ENCODE data around the gene TIMM22.

The TIMM22 gene

GRCh38 chr17:1002771-1003555 is 6.0 kb downstream of the TIMM22 start:
- 89% methylated on average over 19 of the region's 19 CpGs for WGBS
- Histone ChIP-seq H3K4me3 (ENCODE audit: low read length) (no peak overlapping the region), H3K27ac (ENCODE audit: low read depth, low read length) (no peak overlapping the region), H3K9me3 (ENCODE audit: insufficient read depth, low read depth, low read length) (no peaks in the 10 kb centered on the region), H3K36me3 (ENCODE audit: insufficient read depth, low read length) (peaks cover 51% of the 10 kb centered on the region), H3K27me3 (ENCODE audit: insufficient read depth, low read length) (no peaks in the 10 kb centered on the region), H3K4me1 (ENCODE audit: insufficient read depth, low read length) (peaks cover 2% of the 10 kb centered on the region; the same call in 1 of the 2 replicates), H3K9ac (ENCODE audit: low read depth, low read length) (no peak overlapping the region)

DNA sequence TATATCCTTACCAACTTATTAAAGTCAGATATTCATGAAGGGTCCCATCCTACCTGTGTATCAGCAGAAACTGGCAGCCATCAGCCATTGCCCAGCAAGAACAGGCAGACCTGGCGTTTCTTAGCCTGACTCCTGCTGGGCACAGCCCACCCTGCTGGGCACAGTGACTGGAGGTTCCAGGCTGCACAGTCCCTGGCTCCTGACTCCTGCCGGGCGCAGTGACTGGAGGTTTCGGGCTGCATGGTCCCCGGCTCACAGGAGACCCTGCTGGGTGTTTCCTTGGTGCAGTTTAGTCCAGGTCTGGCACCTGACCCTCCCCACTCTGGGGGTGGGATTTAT is 6.7 kb downstream of the TIMM22 start:
- H3K4me1 ChIP-seq (ENCODE audit: insufficient read depth, low read length) = no peaks in the 10 kb centered on the region
- H3K9me3 ChIP-seq (ENCODE audit: insufficient read depth, low read depth, low read length) = no peaks in the 10 kb centered on the region
- no peak overlapping the region for H3K27ac ChIP-seq (ENCODE audit: low read depth, low read length)
- no peak overlapping the region for H3K4me3 ChIP-seq (ENCODE audit: low read length)
- H3K9ac ChIP-seq (ENCODE audit: low read depth, low read length) = no peak overlapping the region
- 96% methylated on average over 5 of the region's 5 CpGs for WGBS
- H3K36me3 ChIP-seq (ENCODE audit: insufficient read depth, low read length) = peaks cover 49% of the 10 kb centered on the region
- H3K27me3 ChIP-seq (ENCODE audit: insufficient read depth, low read length) = no peaks in the 10 kb centered on the region

GRCh38 chr17:1003972-1004768 is 7.2 kb downstream of the TIMM22 start:
- H3K27ac ChIP-seq (ENCODE audit: low read depth, low read length) = no peak overlapping the region
- WGBS = 90% methylated on average over 30 of the region's 30 CpGs
- no peak overlapping the region for H3K9ac ChIP-seq (ENCODE audit: low read depth, low read length)

GRCh38 chr17:1004769-1005295 is 7.9 kb downstream of the TIMM22 start:
- H3K4me1 ChIP-seq (ENCODE audit: insufficient read depth, low read length) = no peaks in the 10 kb centered on the region
- H3K9ac ChIP-seq (ENCODE audit: low read depth, low read length) = no peak overlapping the region
- no peaks in the 10 kb centered on the region for H3K9me3 ChIP-seq (ENCODE audit: insufficient read depth, low read depth, low read length)
- 79% methylated on average over 13 of the region's 13 CpGs for WGBS
- H3K27ac ChIP-seq (ENCODE audit: low read depth, low read length) = no peak overlapping the region
- no peak overlapping the region for H3K4me3 ChIP-seq (ENCODE audit: low read length)
- no peaks in the 10 kb centered on the region for H3K27me3 ChIP-seq (ENCODE audit: insufficient read depth, low read length)
- peaks cover 40% of the 10 kb centered on the region for H3K36me3 ChIP-seq (ENCODE audit: insufficient read depth, low read length)

More at GRCh38 chr17:1003972-1004768, 7.2 kb downstream of the TIMM22 start:
- no peaks in the 10 kb centered on the region for H3K9me3 ChIP-seq (ENCODE audit: insufficient read depth, low read depth, low read length)
- peaks cover 46% of the 10 kb centered on the region for H3K36me3 ChIP-seq (ENCODE audit: insufficient read depth, low read length)
- no peak overlapping the region for H3K4me3 ChIP-seq (ENCODE audit: low read length)
- no peaks in the 10 kb centered on the region for H3K27me3 ChIP-seq (ENCODE audit: insufficient read depth, low read length)
- no peaks in the 10 kb centered on the region for H3K4me1 ChIP-seq (ENCODE audit: insufficient read depth, low read length)

DNA sequence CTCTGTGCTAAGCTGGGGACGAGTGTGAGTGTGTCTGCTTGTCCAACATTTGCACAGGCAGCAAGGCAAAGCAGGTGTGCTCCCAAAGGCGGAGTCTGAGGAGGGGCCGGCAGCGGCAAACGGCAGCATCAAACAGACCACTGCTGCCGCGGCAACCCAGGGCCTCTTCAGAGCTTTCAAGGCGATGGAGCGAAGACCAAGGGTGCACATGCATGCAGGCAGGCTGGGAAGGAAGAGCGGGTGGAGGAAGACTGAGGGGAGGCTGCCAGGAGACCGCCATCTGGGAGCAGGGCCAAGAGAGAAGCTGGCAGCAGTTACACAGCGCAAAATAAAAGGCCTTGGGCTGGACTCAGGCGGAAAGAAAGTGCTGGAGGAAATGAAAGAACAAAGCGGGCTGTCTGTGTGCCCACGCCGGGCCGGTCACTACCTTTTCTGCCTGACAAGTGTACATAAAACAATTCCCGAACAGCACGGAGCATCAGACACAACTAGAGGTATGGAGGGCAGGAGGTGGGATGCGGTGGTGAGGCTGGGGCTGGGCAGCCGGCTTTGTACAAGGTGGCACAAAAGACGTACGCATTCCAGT is 8.5 kb downstream of the TIMM22 start:
- Histone ChIP-seq H3K27ac (ENCODE audit: low read depth, low read length) (no peak overlapping the region), H3K9ac (ENCODE audit: low read depth, low read length) (no peak overlapping the region), H3K27me3 (ENCODE audit: insufficient read depth, low read length) (no peaks in the 10 kb centered on the region), H3K36me3 (ENCODE audit: insufficient read depth, low read length) (peaks cover 35% of the 10 kb centered on the region), H3K9me3 (ENCODE audit: insufficient read depth, low read depth, low read length) (no peaks in the 10 kb centered on the region), H3K4me1 (ENCODE audit: insufficient read depth, low read length) (no peaks in the 10 kb centered on the region), H3K4me3 (ENCODE audit: low read length) (no peak overlapping the region)
- WGBS = 92% methylated on average over 23 of the region's 23 CpGs

- peaks cover 29% of the 10 kb centered on the region for H3K36me3 ChIP-seq (ENCODE audit: insufficient read depth, low read length)
- H3K4me3 ChIP-seq (ENCODE audit: low read length) = no peak overlapping the region
- no peaks in the 10 kb centered on the region for H3K27me3 ChIP-seq (ENCODE audit: insufficient read depth, low read length)
- no peak overlapping the region for H3K27ac ChIP-seq (ENCODE audit: low read depth, low read length)
- H3K9ac ChIP-seq (ENCODE audit: low read depth, low read length) = no peak overlapping the region
- H3K4me1 ChIP-seq (ENCODE audit: insufficient read depth, low read length) = no peaks in the 10 kb centered on the region
- 91% methylated on average over 16 of the region's 16 CpGs for WGBS
- no peaks in the 10 kb centered on the region for H3K9me3 ChIP-seq (ENCODE audit: insufficient read depth, low read depth, low read length)
These were observed 9.1 kb downstream of the TIMM22 start for GRCh38 chr17:1006054-1006453.

DNA sequence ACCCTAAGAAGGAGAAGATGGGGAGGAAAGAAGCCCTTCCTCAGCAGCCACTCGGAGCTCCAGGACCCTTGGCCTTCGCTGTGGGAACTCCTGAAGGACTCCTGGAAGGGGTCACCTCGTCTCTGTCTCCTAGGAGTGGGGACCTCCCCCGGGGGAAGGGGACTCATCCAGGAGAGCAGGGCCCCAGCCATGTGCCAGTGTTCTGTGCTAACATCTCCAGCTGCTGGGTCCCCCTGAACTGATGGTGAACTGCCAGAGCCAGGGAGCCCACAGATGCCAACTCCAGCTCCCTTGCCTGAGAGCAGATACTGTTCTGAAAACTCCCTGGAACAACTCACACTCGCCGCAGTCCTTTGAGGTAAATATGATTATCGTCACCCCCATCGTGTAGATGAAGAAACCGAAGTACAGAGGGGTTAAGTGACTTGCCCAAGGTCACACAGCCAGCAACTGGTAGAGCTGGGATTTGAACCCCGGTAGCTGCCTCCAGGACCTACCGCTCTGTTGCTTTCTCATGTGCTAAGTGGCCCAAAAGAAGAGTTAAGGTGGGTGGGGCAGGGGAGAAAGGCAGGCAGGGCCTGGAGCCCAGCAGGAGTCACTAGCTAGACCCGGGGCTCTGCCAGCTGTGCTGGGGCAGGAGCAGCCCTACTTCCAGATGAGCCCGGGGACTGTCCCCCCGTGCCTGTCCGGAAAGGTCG is 10.5 kb downstream of the TIMM22 start:
- H3K4me1 ChIP-seq (ENCODE audit: insufficient read depth, low read length) = no peaks in the 10 kb centered on the region
- H3K4me3 ChIP-seq (ENCODE audit: low read length) = no peak overlapping the region
- H3K27ac ChIP-seq (ENCODE audit: low read depth, low read length) = no peak overlapping the region
- 92% methylated on average over 16 of the region's 16 CpGs for WGBS
- H3K36me3 ChIP-seq (ENCODE audit: insufficient read depth, low read length) = peaks cover 15% of the 10 kb centered on the region
- H3K9ac ChIP-seq (ENCODE audit: low read depth, low read length) = no peak overlapping the region
- no peaks in the 10 kb centered on the region for H3K27me3 ChIP-seq (ENCODE audit: insufficient read depth, low read length)
- H3K9me3 ChIP-seq (ENCODE audit: insufficient read depth, low read depth, low read length) = no peaks in the 10 kb centered on the region

- peaks cover 8% of the 10 kb centered on the region for H3K36me3 ChIP-seq (ENCODE audit: insufficient read depth, low read length)
- H3K27me3 ChIP-seq (ENCODE audit: insufficient read depth, low read length) = no peaks in the 10 kb centered on the region
- no peak overlapping the region for H3K4me3 ChIP-seq (ENCODE audit: low read length)
- no peaks in the 10 kb centered on the region for H3K9me3 ChIP-seq (ENCODE audit: insufficient read depth, low read depth, low read length)
- 94% methylated on average over 21 of the region's 21 CpGs for WGBS
- H3K27ac ChIP-seq (ENCODE audit: low read depth, low read length) = no peak overlapping the region
- H3K9ac ChIP-seq (ENCODE audit: low read depth, low read length) = no peak overlapping the region
- H3K4me1 ChIP-seq (ENCODE audit: insufficient read depth, low read length) = no peaks in the 10 kb centered on the region
These were observed 11.3 kb downstream of the TIMM22 start for GRCh38 chr17:1008008-1008761.

GRCh38 chr17:1009229-1010085 is 12.5 kb downstream of the TIMM22 start:
- Histone ChIP-seq H3K4me3 (ENCODE audit: low read length) (no peak overlapping the region), H3K4me1 (ENCODE audit: insufficient read depth, low read length) (no peaks in the 10 kb centered on the region), H3K27ac (ENCODE audit: low read depth, low read length) (no peak overlapping the region), H3K27me3 (ENCODE audit: insufficient read depth, low read length) (no peaks in the 10 kb centered on the region), H3K9me3 (ENCODE audit: insufficient read depth, low read depth, low read length) (no peaks in the 10 kb centered on the region), H3K9ac (ENCODE audit: low read depth, low read length) (no peak overlapping the region), H3K36me3 (ENCODE audit: insufficient read depth, low read length) (peaks cover 8% of the 10 kb centered on the region)
- 86% methylated on average over 19 of the region's 19 CpGs for WGBS

DNA sequence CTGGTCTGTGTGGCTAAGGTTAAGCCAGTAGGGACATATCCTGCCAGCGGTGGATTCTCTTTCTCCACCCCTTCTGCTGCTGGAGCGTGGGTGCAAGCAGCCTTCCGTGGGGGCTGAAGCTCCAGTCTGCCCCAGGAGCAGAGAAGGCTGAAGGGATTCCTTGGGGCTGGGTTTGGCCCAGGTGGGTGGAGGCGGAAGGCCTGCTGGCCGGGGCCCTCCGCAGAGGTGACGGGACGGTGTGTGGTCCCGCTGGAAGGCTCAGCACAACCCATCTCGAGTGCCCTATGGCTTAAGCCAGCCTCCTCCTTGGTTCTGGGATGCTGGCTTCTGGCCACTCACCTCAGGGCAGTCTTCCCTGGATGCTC is 13.1 kb downstream of the TIMM22 start:
- 91% methylated on average over 10 of the region's 10 CpGs for WGBS
- no peak overlapping the region for H3K27ac ChIP-seq (ENCODE audit: low read depth, low read length)
- H3K9ac ChIP-seq (ENCODE audit: low read depth, low read length) = no peak overlapping the region
- no peak overlapping the region for H3K4me3 ChIP-seq (ENCODE audit: low read length)
- H3K9me3 ChIP-seq (ENCODE audit: insufficient read depth, low read depth, low read length) = no peaks in the 10 kb centered on the region
- no peaks in the 10 kb centered on the region for H3K4me1 ChIP-seq (ENCODE audit: insufficient read depth, low read length)
- peaks cover 8% of the 10 kb centered on the region for H3K36me3 ChIP-seq (ENCODE audit: insufficient read depth, low read length)
- H3K27me3 ChIP-seq (ENCODE audit: insufficient read depth, low read length) = no peaks in the 10 kb centered on the region
